Keratinocyte (primary cell): ENCODE data around the gene ARRDC2. TPM values are rescaled to one million over a fixed set of nuclear protein-coding genes. Genes with fewer than 3 reads are reported as not detected.
A peak's percentile ranks its signal among the peaks of the same experiment; 100 is the strongest.

ENCODE experiments used
- DNase-seq: peaks from one replicate; pipeline ENCODE4 v3.0.0-alpha.2; 2011; ENCODE audit warnings: low read depth, missing footprints, low spot score
- FAIRE-seq: peaks from 2 replicates; lab custom pipeline; 2011; peaks lifted over from hg19 to GRCh38; lab: Jason Lieb, UNC
- H2AFZ ChIP-seq: 2 replicates; pipeline ENCODE4 v1.6.0; 2012; ENCODE audit warnings: low read length, control low read depth, inconsistent platforms; ENCODE audit not compliant: control insufficient read depth
- H3K27ac ChIP-seq: 2 replicates; pipeline ENCODE4 v1.5.1; 2011; ENCODE audit warnings: low read length; ENCODE audit not compliant: control insufficient read depth, insufficient read depth
- H3K27me3 ChIP-seq: 3 replicates; pipeline ENCODE4 v1.6.0; 2011; ENCODE audit warnings: low read length; ENCODE audit not compliant: control insufficient read depth, insufficient read depth; ENCODE audit errors: extremely low read depth
- H3K36me3 ChIP-seq, 2 experiments: 2 replicates in 1 of 2; 3 replicates in 1 of 2; pipeline ENCODE4 v1.5.1; 2011; ENCODE audit warnings: low read length in 2 of 2, mild to moderate bottlenecking in 1 of 2; ENCODE audit not compliant: control insufficient read depth in 2 of 2, insufficient read depth in 2 of 2; ENCODE audit errors: extremely low read depth in 1 of 2
- H3K4me1 ChIP-seq: 3 replicates; pipeline ENCODE4 v1.5.1; 2011; ENCODE audit warnings: low read length; ENCODE audit not compliant: control insufficient read depth, insufficient read depth; ENCODE audit errors: extremely low read depth
- H3K4me2 ChIP-seq: 3 replicates; pipeline ENCODE4 v1.6.0; 2011; ENCODE audit warnings: low read depth, low read length; ENCODE audit not compliant: control insufficient read depth, insufficient read depth; ENCODE audit errors: extremely low read depth
- H3K4me3 ChIP-seq, 3 experiments: fragments of 200-600 bp in 1 of 3; sonication (generic) in 1 of 3; 2 replicates in 2 of 3; 3 replicates in 1 of 3; pipeline ENCODE4 v1.5.1; 2011 to 2016; ENCODE audit warnings: low read length in 3 of 3, mild to moderate bottlenecking in 3 of 3, control low read depth in 2 of 3, inconsistent platforms in 1 of 3, low read depth in 1 of 3, mixed read lengths in 1 of 3, mixed run types in 1 of 3, moderate library complexity in 1 of 3; ENCODE audit not compliant: control insufficient read depth in 2 of 3, insufficient read depth in 2 of 3; ENCODE audit errors: extremely low read depth in 1 of 3
- H3K79me2 ChIP-seq: 2 replicates; pipeline ENCODE4 v1.6.0; 2012; ENCODE audit warnings: low read length; ENCODE audit not compliant: control insufficient read depth, insufficient read depth
- H3K9ac ChIP-seq: 3 replicates; pipeline ENCODE4 v1.6.0; 2011; ENCODE audit warnings: low read length; ENCODE audit not compliant: control insufficient read depth, insufficient read depth; ENCODE audit errors: extremely low read depth
- H3K9me1 ChIP-seq: 3 replicates; pipeline ENCODE4 v1.6.0; 2011; ENCODE audit warnings: low read length; ENCODE audit not compliant: control insufficient read depth, insufficient read depth; ENCODE audit errors: extremely low read depth
- H3K9me3 ChIP-seq: 2 replicates; pipeline ENCODE4 v1.5.1; 2012; ENCODE audit warnings: low read depth, low read length; ENCODE audit not compliant: control insufficient read depth
- H4K20me1 ChIP-seq: 3 replicates; pipeline ENCODE4 v1.6.0; 2011; ENCODE audit warnings: low read length; ENCODE audit not compliant: control insufficient read depth, insufficient read depth; ENCODE audit errors: extremely low read depth
- EZH2 ChIP-seq: IDR thresholded peaks from one replicate; pipeline ENCODE4 v1.6.1; 2012; ENCODE audit warnings: inconsistent platforms, mild to moderate bottlenecking, low read length, moderate library complexity
- dilution Hi-C: fragments of 300-500 bp; cut with MboI; formaldehyde crosslinking; loops from one replicate; pipeline ENCODE4 v1.7.0; 2020; ENCODE audit warnings: low sequenced_read_pairs; ENCODE audit not compliant: extremely low pct_ligation_motif_present
- polyA plus RNA-seq, 5 experiments: library from polyadenylated mRNA; depleted of rRNA in 3 of 5; stranded (reverse) in 3 of 5; stranded (forward) in 1 of 5; unstranded in 1 of 5; fragments of >200 nt; gene quantifications; 1 replicate in 1 of 5; 2 replicates in 3 of 5; 3 replicates in 1 of 5; pipeline versions ENCODE4 v1.2.1 to v1.2.3, GENCODE V29; 2011 to 2012; ENCODE audit warnings: missing spikeins in 2 of 5, low read depth in 1 of 5, low replicate concordance in 1 of 5
- TF ChIP-seq, protein P1 (sequence below), 3 experiments: IDR thresholded peaks in 1 of 3; conservative IDR thresholded peaks in 1 of 3; optimal IDR thresholded peaks in 1 of 3; 2 replicates in 2 of 3; 3 replicates in 1 of 3; pipeline versions ENCODE3 to v1.5.1; 2011; ENCODE audit warnings: low read length in 3 of 3, mild to moderate bottlenecking in 3 of 3, moderate library complexity in 2 of 3, control low read depth in 1 of 3, inconsistent platforms in 1 of 3; ENCODE audit not compliant: insufficient read depth in 2 of 3; ENCODE audit errors: extremely low read depth in 1 of 3

The ARRDC2 gene
- polyA plus RNA-seq, 1 donor (not counting 4 experiments of a cell fraction or from before 2014, with no cell fraction given): 2.4 TPM

DNA sequence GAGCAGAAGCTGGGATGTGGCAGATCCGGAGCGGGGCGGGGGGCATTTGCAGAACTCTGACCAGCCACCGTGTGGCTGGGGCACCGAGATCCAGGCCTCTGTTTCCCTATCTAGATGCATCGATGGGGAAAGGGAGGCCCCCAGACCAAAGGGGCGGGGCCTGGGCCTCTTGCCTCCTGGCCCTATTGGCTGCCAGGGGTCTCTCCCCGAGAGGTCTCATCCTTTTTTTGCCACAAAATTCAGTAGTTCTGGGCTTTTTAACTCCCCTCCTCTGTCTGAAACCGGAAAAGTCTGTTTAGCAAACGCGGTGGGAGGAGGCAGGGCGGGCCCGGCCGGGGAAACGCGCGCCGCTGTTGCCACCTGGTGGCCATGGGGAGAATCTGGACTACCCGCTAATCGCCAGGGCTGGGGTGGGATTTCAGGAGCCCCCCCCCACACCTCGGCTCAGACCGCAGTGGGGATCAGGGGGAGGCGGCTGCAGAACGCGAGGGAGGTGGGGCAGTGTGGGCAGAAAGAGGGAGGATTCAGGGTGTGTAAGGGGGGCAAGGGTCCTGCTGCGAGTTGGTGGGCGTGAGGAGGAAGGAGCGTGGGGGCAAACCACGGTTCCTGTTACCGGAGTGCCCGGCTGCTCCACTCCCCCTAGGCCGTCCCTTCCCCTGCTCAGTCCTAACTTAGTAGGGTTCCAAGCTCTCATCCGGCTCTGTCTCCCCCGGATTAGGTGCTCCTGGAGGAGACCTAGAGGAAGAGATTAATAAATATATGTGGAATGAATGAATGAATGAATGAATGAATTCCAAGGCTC lies 50.4 kb downstream of the ARRDC2 start:
- Histone ChIP-seq H3K9me1 (no peaks in the 10 kb centered on the region), H4K20me1 (no peaks in the 10 kb centered on the region), H3K36me3 (no peaks in the 10 kb centered on the region), H3K27ac (no peak overlapping the region), H2AFZ (peak overlapping the region; percentile 74), H3K4me2 (peak overlapping the region; percentile 45), H3K9ac (peak overlapping the region; percentile 47), H3K4me3 (no peak overlapping the region), H3K79me2 (no peaks in the 10 kb centered on the region), H3K4me1 (no peaks in the 10 kb centered on the region), H3K27me3 (no peaks in the 10 kb centered on the region), H3K9me3 (no peaks in the 10 kb centered on the region)
- FAIRE-seq (no peak), DNase-seq (no peak)
- dilution Hi-C loops: no loop called here
- TF ChIP-seq, protein P1, sequence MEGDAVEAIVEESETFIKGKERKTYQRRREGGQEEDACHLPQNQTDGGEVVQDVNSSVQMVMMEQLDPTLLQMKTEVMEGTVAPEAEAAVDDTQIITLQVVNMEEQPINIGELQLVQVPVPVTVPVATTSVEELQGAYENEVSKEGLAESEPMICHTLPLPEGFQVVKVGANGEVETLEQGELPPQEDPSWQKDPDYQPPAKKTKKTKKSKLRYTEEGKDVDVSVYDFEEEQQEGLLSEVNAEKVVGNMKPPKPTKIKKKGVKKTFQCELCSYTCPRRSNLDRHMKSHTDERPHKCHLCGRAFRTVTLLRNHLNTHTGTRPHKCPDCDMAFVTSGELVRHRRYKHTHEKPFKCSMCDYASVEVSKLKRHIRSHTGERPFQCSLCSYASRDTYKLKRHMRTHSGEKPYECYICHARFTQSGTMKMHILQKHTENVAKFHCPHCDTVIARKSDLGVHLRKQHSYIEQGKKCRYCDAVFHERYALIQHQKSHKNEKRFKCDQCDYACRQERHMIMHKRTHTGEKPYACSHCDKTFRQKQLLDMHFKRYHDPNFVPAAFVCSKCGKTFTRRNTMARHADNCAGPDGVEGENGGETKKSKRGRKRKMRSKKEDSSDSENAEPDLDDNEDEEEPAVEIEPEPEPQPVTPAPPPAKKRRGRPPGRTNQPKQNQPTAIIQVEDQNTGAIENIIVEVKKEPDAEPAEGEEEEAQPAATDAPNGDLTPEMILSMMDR (optimal IDR thresholded peaks at IDR 0.05 in 1 of 3, IDR thresholded peaks at IDR 0.05 in 1 of 3, conservative IDR thresholded peaks at IDR 0.05 in 1 of 3; ENCODE audit: extremely low read depth in 1 of 3, insufficient read depth in 2 of 3, low read length in 3 of 3): peak; percentile 62 to 94 (median 93)
- no peak for TF ChIP-seq EZH2

DNA sequence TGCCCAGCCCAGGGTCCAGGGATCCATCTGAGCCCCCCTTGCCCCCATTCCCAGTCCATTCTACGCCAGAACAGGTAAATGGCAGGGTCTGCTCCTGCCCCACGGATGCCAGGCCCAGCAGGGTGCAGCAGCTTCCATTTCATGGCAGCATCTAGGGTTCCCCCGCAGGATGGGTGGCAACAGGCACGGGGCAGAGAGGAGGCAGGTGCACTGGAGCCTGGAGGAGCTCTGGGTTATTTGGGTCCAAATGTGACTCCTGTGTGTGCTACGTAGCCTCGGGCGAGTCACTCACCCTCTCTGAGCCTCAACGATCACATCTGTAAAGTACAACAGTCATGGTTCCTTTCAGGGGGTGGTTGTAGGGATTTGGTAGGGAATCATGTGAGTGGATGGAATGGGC lies 51.3 kb downstream of the ARRDC2 start:
- no peaks in the 10 kb centered on the region for H3K36me3 ChIP-seq
- no peak overlapping the region for H3K4me3 ChIP-seq
- no peaks in the 10 kb centered on the region for H3K79me2 ChIP-seq
- dilution Hi-C loops: no loop called here
- no peak overlapping the region for H3K9ac ChIP-seq
- FAIRE-seq (no peak), DNase-seq (no peak)
- no peaks in the 10 kb centered on the region for H3K4me1 ChIP-seq
- TF ChIP-seq EZH2: no peak
- TF ChIP-seq, protein P1 (optimal IDR thresholded peaks at IDR 0.05 in 1 of 3, IDR thresholded peaks at IDR 0.05 in 1 of 3, conservative IDR thresholded peaks at IDR 0.05 in 1 of 3; ENCODE audit: extremely low read depth in 1 of 3, insufficient read depth in 2 of 3, low read length in 3 of 3): no peak
- H3K9me3 ChIP-seq: no peaks in the 10 kb centered on the region
- H4K20me1 ChIP-seq: no peaks in the 10 kb centered on the region
- no peaks in the 10 kb centered on the region for H3K9me1 ChIP-seq
- H2AFZ ChIP-seq: no peak overlapping the region
- no peak overlapping the region for H3K27ac ChIP-seq
- no peak overlapping the region for H3K4me2 ChIP-seq
- H3K27me3 ChIP-seq: no peaks in the 10 kb centered on the region
